ENCODE data around the gene TMEM234. TPM values are rescaled to one million over a fixed set of nuclear protein-coding genes. Genes with fewer than 3 reads are reported as not detected.
A peak's percentile ranks its signal among the peaks of the same experiment; 100 is the strongest.

Gene TMEM234
- total and polyA plus RNA-seq, 2 of the 4 experiments (the other 2 are of a cell fraction), result 10.8 to 22.7 TPM

GRCh38 chr1:32197074-32197473, 25.1 kb downstream of the TMEM234 start:
- Histone ChIP-seq H2BK120ac (ENCODE audit: low read depth, low read length) (no peak overlapping the region), H3K27me3 (ENCODE audit: control insufficient read depth, insufficient read depth, low read length) (no peaks in the 10 kb centered on the region), H3K36me3 (ENCODE audit: control insufficient read depth, insufficient read depth, low read length) (peaks cover 61% of the 10 kb centered on the region), H3K18ac (ENCODE audit: low read depth, low read length) (no peak overlapping the region), H3K4me1 (ENCODE audit: control insufficient read depth, insufficient read depth, low read length) (peaks cover 31% of the 10 kb centered on the region), H2BK5ac (ENCODE audit: low read depth, low read length, poor library complexity, severe bottlenecking) (no peak overlapping the region), H3K14ac (replicated peaks; ENCODE audit: low read depth, low read length) (no peak overlapping the region), H3K9me3 (ENCODE audit: control insufficient read depth, insufficient read depth, low read length) (no peaks in the 10 kb centered on the region), H3K56ac (ENCODE audit: extremely low read depth, insufficient read depth, low read length) (no peak overlapping the region), H4K91ac (ENCODE audit: insufficient read depth, low read depth, low read length) (no peak overlapping the region), H3K4ac (ENCODE audit: low read depth, low read length) (no peak overlapping the region), H2AK5ac (ENCODE audit: low read depth, low read length) (no peak overlapping the region), H3K79me1 (ENCODE audit: low read depth in 1 of 2, low read length in 2 of 2) (peaks cover 14 to 67% of the 10 kb centered on the region in 2 experiments; a peak in 3 of 4 replicates), H4K20me1 (ENCODE audit: insufficient read depth, low read length) (0 out of 2 replicates have a peak, but pooled peaks cover 12% of the 10 kb centered on the region), H4K8ac (ENCODE audit: low read depth in 2 of 2, low read length in 2 of 2) (no peak overlapping the region), H2BK15ac (ENCODE audit: low read depth, low read length) (no peak overlapping the region), H4K5ac (ENCODE audit: low read depth, low read length) (no peak overlapping the region), H3K27ac (ENCODE audit: insufficient read depth, low read length) (no peak overlapping the region), H2AFZ (replicated peaks; ENCODE audit: low read length, poor library complexity) (no peak overlapping the region), H2AK9ac (replicated peaks; ENCODE audit: low read depth, low read length, poor library complexity) (no peak overlapping the region), H2BK20ac (ENCODE audit: low read depth, low read length) (no peak overlapping the region), H3K23ac (ENCODE audit: low read depth, low read length) (no peak overlapping the region), H3K4me2 (ENCODE audit: low read depth, low read length) (no peak overlapping the region), H3K9me1 (ENCODE audit: insufficient read depth, low read length) (peaks cover 16% of the 10 kb centered on the region; the same call in 1 of the 2 replicates), H3K4me3 (ENCODE audit: insufficient read depth, low read depth, low read length) (no peak overlapping the region), H3K9ac (ENCODE audit: low read depth, low read length) (no peak overlapping the region)
- no TSS peak for BruUV-seq (replicated peaks)
- DNase-seq (no peak), ATAC-seq (ENCODE audit: low read depth) (no peak)
- dilution Hi-C loops (cut with HindIII; ENCODE audit: low sequenced_read_pairs, unreplicated experiment), result no loop called here
- ChIA-PET POLR2A (ENCODE audit: unreplicated experiment) (interaction anchor here (1.0 kb wide), 1 partner anchor 81 kb away, joined by 4 read pairs; no protein-coding TSS in a partner anchor), CTCF (interaction anchor here (1.8 kb wide), 1 partner anchor 18 kb away, joined by 6 read pairs; no protein-coding TSS in a partner anchor)
- in situ Hi-C loops (cut with MboI; ENCODE audit: low sequenced_read_pairs), result no loop called here
- no CpG with 5 or more reads among the region's 1 CpG for WGBS, 2 experiments (ENCODE audit: extremely low coverage in 2 of 2, insufficient read length in 1 of 2)
- no peak for TF ChIP-seq FOS (IDR thresholded peaks at IDR 0.05; ENCODE audit: low read depth, low read length)
- peak; percentile 22; the same call in 1 of the 2 replicates for TF ChIP-seq POLR2A (IDR thresholded peaks at IDR 0.05; ENCODE audit: low read depth, low read length)
- intact Hi-C loops (cut with micrococcal nuclease), result no loop called here
